WTC11 (cell line): ENCODE data around the gene STK32C. TPM values are rescaled to one million over a fixed set of nuclear protein-coding genes. Genes with fewer than 3 reads are reported as not detected.

Experiments
- ATAC-seq: fragments of 200-7000 bp; cut with Tn5 transposase; 2 replicates; pipeline ENCODE4 v1.10.0; 2021; ENCODE audit warnings: mild to moderate bottlenecking, moderate library complexity
- CTCF ChIA-PET: fragments of 300-600 bp; sonication (Branson Sonifier 250); formaldehyde crosslinking; loops from one replicate; lab custom pipeline; 2021; ENCODE audit warnings: antibody characterized with exemption; lab: Charles Lee
- POLR2A ChIA-PET: fragments of 350-600 bp; sonication (Branson Sonifier 250); formaldehyde crosslinking; loops from one replicate; lab custom pipeline; 2021; ENCODE audit warnings: antibody characterized with exemption; lab: Charles Lee
- DNase-seq: peaks from one replicate; pipeline ENCODE4 v3.0.0; 2021; ENCODE audit warnings: low spot score
- H3K27ac Mint-ChIP-seq: 2 replicates; pipeline ENCODE4 v1.8.0; 2021; ENCODE audit warnings: mixed read lengths
- H3K27me3 Mint-ChIP-seq: 2 replicates; pipeline ENCODE4 v1.8.0; 2021; ENCODE audit warnings: low read depth, mild to moderate bottlenecking, moderate library complexity, mixed read lengths
- H3K36me3 Mint-ChIP-seq: 2 replicates; pipeline ENCODE4 v1.8.0; 2021; ENCODE audit warnings: mixed read lengths
- H3K4me1 Mint-ChIP-seq: 2 replicates; pipeline ENCODE4 v1.8.0; 2022; ENCODE audit warnings: mixed read lengths
- H3K4me3 Mint-ChIP-seq: 2 replicates; pipeline ENCODE4 v1.8.0; 2021; ENCODE audit warnings: mild to moderate bottlenecking, moderate library complexity, mixed read lengths
- H3K9me3 Mint-ChIP-seq: 2 replicates; pipeline ENCODE4 v1.8.0; 2021; ENCODE audit warnings: mixed read lengths
- CBFB ChIP-seq: sonication (generic); formaldehyde crosslinking; IDR thresholded peaks from 2 replicates; pipeline ENCODE4 v1.8.1; 2022; ENCODE audit warnings: mild to moderate bottlenecking, low read depth, missing genetic modification reagents
- EMX1 ChIP-seq: fragments of 250-450 bp; sonication (Bioruptor Pico); IDR thresholded peaks from 2 replicates; pipeline ENCODE4 v1.8.0; 2021; ENCODE audit warnings: mild to moderate bottlenecking
- FOXK1 ChIP-seq: sonication (generic); formaldehyde crosslinking; IDR thresholded peaks from 2 replicates; pipeline ENCODE4 v1.8.0; 2022; ENCODE audit warnings: mild to moderate bottlenecking, moderate library complexity, missing genetic modification reagents
- GABPB1 ChIP-seq: sonication (generic); formaldehyde crosslinking; IDR thresholded peaks from 2 replicates; pipeline ENCODE4 v1.8.1; 2023; ENCODE audit warnings: mild to moderate bottlenecking, missing genetic modification reagents
- GRHL2 ChIP-seq: fragments of 250-450 bp; sonication (Bioruptor Pico); IDR thresholded peaks from 2 replicates; pipeline ENCODE4 v1.8.0; 2022; ENCODE audit warnings: mild to moderate bottlenecking, moderate library complexity; ENCODE audit not compliant: insufficient replicate concordance, severe bottlenecking
- KAT7 ChIP-seq: sonication (generic); formaldehyde crosslinking; IDR thresholded peaks from 2 replicates; pipeline ENCODE4 v1.8.1; 2023; ENCODE audit warnings: missing genetic modification reagents, mild to moderate bottlenecking, borderline replicate concordance
- MLX ChIP-seq: sonication (generic); formaldehyde crosslinking; IDR thresholded peaks from 2 replicates; pipeline ENCODE4 v1.8.1; 2023; ENCODE audit warnings: mild to moderate bottlenecking, missing genetic modification reagents, moderate library complexity
- NR3C1 ChIP-seq: sonication (generic); formaldehyde crosslinking; conservative IDR thresholded peaks from 2 replicates; pipeline ENCODE4 v1.8.1; 2023; ENCODE audit warnings: low read depth, mild to moderate bottlenecking, missing genetic modification reagents
- PRDM15 ChIP-seq: sonication (generic); formaldehyde crosslinking; IDR thresholded peaks from 2 replicates; pipeline ENCODE4 v1.8.0; 2022; ENCODE audit warnings: missing genetic modification reagents
- SP1 ChIP-seq: sonication (generic); formaldehyde crosslinking; conservative IDR thresholded peaks from 2 replicates; pipeline ENCODE4 v1.8.1; 2022; ENCODE audit warnings: missing genetic modification reagents
- TCF7 ChIP-seq: sonication (generic); formaldehyde crosslinking; IDR thresholded peaks from 2 replicates; pipeline ENCODE4 v1.8.0; 2022; ENCODE audit warnings: mild to moderate bottlenecking, low read depth, missing genetic modification reagents, moderate library complexity
- USF2 ChIP-seq: sonication (generic); formaldehyde crosslinking; IDR thresholded peaks from 2 replicates; pipeline ENCODE4 v1.8.1; 2023; ENCODE audit warnings: mild to moderate bottlenecking, missing genetic modification reagents, moderate library complexity
- ZBTB21 ChIP-seq: sonication (generic); formaldehyde crosslinking; IDR thresholded peaks from 2 replicates; pipeline ENCODE4 v1.8.1; 2023; ENCODE audit warnings: mild to moderate bottlenecking, missing genetic modification reagents, borderline replicate concordance
- ZBTB43 ChIP-seq: sonication (generic); formaldehyde crosslinking; IDR thresholded peaks from 2 replicates; pipeline ENCODE4 v1.8.1; 2023; ENCODE audit warnings: mild to moderate bottlenecking, missing genetic modification reagents
- ZNF263 ChIP-seq: sonication (generic); formaldehyde crosslinking; IDR thresholded peaks from 2 replicates; pipeline ENCODE4 v1.8.1; 2022; ENCODE audit warnings: low read depth, mild to moderate bottlenecking, moderate library complexity, missing genetic modification reagents
- total RNA-seq: library from RNA; stranded (reverse); gene quantifications from 3 replicates; pipeline ENCODE4 v1.2.3, GENCODE V29; 2021
- TF ChIP-seq, protein P1 (sequence below): sonication (generic); formaldehyde crosslinking; IDR thresholded peaks from 2 replicates; pipeline ENCODE4 v1.8.1; 2022; ENCODE audit warnings: low read depth, missing genetic modification reagents, borderline replicate concordance
- TF ChIP-seq, protein P2 (sequence below): sonication (generic); formaldehyde crosslinking; IDR thresholded peaks from 2 replicates; pipeline ENCODE4 v1.8.0; 2023; ENCODE audit warnings: mild to moderate bottlenecking, missing genetic modification reagents
- TF ChIP-seq, protein P3 (sequence below): fragments of 250-450 bp; sonication (Bioruptor Pico); IDR thresholded peaks from 2 replicates; pipeline ENCODE4 v1.9.0; 2021; ENCODE audit warnings: moderate library complexity, mild to moderate bottlenecking, inconsistent platforms, borderline replicate concordance

STK32C gene
- total RNA-seq, 1 experiment from 2014 or later: 20.7 TPM

GRCh38 chr10:132350946-132351345, 43.2 kb upstream of the STK32C start:
- no peaks in the 10 kb centered on the region for H3K9me3 Mint-ChIP-seq
- ChIA-PET CTCF (interaction anchor here (0.8 to 2.6 kb wide), 5 partner anchors 11 to 132 kb away, joined by 3 to 25 read pairs (median 3); partner anchors contain the start of gene LRRC27), POLR2A (no interaction called here)
- TF ChIP-seq, protein P1, sequence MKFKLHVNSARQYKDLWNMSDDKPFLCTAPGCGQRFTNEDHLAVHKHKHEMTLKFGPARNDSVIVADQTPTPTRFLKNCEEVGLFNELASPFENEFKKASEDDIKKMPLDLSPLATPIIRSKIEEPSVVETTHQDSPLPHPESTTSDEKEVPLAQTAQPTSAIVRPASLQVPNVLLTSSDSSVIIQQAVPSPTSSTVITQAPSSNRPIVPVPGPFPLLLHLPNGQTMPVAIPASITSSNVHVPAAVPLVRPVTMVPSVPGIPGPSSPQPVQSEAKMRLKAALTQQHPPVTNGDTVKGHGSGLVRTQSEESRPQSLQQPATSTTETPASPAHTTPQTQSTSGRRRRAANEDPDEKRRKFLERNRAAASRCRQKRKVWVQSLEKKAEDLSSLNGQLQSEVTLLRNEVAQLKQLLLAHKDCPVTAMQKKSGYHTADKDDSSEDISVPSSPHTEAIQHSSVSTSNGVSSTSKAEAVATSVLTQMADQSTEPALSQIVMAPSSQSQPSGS (CRISPR knock-in tag): no peak
- H3K36me3 Mint-ChIP-seq: no peaks in the 10 kb centered on the region
- no peak overlapping the region for H3K4me3 Mint-ChIP-seq
- H3K4me1 Mint-ChIP-seq: no peaks in the 10 kb centered on the region
- no peak for DNase-seq
- H3K27ac Mint-ChIP-seq: no peak overlapping the region
- no peak for ATAC-seq
- H3K27me3 Mint-ChIP-seq: peaks cover 7% of the 10 kb centered on the region

DNA sequence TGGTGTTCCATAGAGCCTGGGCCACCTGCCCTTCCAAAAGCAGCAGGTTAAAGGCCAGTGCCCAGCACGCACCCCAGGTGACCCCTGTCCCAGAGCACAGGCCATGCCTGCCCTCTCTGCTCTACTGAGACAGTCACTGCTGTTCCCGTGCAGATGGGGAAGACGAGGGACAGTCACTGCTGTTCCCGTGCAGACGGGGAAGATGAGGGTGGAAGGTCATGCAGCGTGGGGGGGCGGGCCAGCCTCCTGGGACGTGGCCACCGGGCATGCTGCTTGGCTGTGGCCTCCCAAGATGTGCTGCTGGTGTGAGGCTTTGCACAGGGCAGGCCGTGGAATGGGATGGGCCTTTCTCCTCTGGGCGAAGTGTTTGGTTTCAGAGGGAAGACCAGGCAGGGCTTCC, 42.6 kb upstream of the STK32C start:
- H3K27ac Mint-ChIP-seq: no peak overlapping the region
- H3K9me3 Mint-ChIP-seq: no peaks in the 10 kb centered on the region
- DNase-seq (no peak), ATAC-seq (no peak)
- CTCF ChIA-PET: interaction anchor here (1.4 to 2.6 kb wide), 3 partner anchors 11 to 127 kb away, joined by 3 to 25 read pairs (median 8); partner anchors contain the start of gene LRRC27
- no peak overlapping the region for H3K4me3 Mint-ChIP-seq
- no peaks in the 10 kb centered on the region for H3K36me3 Mint-ChIP-seq
- no peaks in the 10 kb centered on the region for H3K4me1 Mint-ChIP-seq
- POLR2A ChIA-PET: no interaction called here
- H3K27me3 Mint-ChIP-seq: peaks cover 7% of the 10 kb centered on the region
- TF ChIP-seq SP1 (CRISPR knock-in tag) (no peak), MLX (CRISPR knock-in tag) (no peak), ZNF263 (CRISPR knock-in tag) (no peak), EMX1 (no peak), ZBTB21 (CRISPR knock-in tag) (no peak), TCF7 (no peak), KAT7 (CRISPR knock-in tag) (no peak), ZBTB43 (no peak), GRHL2 (no peak), NR3C1 (CRISPR knock-in tag) (no peak), USF2 (CRISPR knock-in tag) (no peak), CBFB (no peak), PRDM15 (CRISPR knock-in tag) (no peak), FOXK1 (CRISPR knock-in tag) (no peak), GABPB1 (CRISPR knock-in tag) (no peak)
- TF ChIP-seq, protein P2, sequence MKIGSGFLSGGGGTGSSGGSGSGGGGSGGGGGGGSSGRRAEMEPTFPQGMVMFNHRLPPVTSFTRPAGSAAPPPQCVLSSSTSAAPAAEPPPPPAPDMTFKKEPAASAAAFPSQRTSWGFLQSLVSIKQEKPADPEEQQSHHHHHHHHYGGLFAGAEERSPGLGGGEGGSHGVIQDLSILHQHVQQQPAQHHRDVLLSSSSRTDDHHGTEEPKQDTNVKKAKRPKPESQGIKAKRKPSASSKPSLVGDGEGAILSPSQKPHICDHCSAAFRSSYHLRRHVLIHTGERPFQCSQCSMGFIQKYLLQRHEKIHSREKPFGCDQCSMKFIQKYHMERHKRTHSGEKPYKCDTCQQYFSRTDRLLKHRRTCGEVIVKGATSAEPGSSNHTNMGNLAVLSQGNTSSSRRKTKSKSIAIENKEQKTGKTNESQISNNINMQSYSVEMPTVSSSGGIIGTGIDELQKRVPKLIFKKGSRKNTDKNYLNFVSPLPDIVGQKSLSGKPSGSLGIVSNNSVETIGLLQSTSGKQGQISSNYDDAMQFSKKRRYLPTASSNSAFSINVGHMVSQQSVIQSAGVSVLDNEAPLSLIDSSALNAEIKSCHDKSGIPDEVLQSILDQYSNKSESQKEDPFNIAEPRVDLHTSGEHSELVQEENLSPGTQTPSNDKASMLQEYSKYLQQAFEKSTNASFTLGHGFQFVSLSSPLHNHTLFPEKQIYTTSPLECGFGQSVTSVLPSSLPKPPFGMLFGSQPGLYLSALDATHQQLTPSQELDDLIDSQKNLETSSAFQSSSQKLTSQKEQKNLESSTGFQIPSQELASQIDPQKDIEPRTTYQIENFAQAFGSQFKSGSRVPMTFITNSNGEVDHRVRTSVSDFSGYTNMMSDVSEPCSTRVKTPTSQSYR: no peak
- TF ChIP-seq, protein P3, sequence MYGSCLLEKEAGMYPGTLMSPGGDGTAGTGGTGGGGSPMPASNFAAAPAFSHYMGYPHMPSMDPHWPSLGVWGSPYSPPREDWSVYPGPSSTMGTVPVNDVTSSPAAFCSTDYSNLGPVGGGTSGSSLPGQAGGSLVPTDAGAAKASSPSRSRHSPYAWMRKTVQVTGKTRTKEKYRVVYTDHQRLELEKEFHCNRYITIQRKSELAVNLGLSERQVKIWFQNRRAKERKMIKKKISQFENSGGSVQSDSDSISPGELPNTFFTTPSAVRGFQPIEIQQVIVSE: no peak
- TF ChIP-seq, all 79 proteins: peak for 0
